OCI-LY7 (cell line): Measurements from ENCODE around the gene PARD6A. TPM values are rescaled to one million over a fixed set of nuclear protein-coding genes. Genes with fewer than 3 reads are reported as not detected.

Source experiments
- Bru-seq: library from RNA; stranded (reverse); fragments of 400-500 nt; gene quantifications from one replicate; lab custom pipeline; 2021; lab: Mats Ljungman, UMichigan
- BruChase-seq, 2 experiments: library from RNA; stranded (reverse); fragments of 400-500 nt; gene quantifications; one replicate each; lab custom pipeline; 2021; lab: Mats Ljungman, UMichigan
- BruUV-seq: library from RNA; stranded (reverse); fragments of 400-500 nt; replicated peaks from 2 replicates; lab custom pipeline; 2021; lab: Mats Ljungman, UMichigan
- CTCF ChIA-PET: fragments of 300-600 bp; sonication (Branson Sonifier 250); formaldehyde crosslinking; loops from one replicate; lab custom pipeline; 2022; ENCODE audit warnings: antibody characterized with exemption; ENCODE audit not compliant: unreplicated experiment; lab: Charles Lee
- POLR2A ChIA-PET: fragments of 300-600 bp; sonication (Branson Sonifier 250); formaldehyde crosslinking; loops from one replicate; lab custom pipeline; 2022; ENCODE audit warnings: antibody characterized with exemption; lab: Charles Lee
- DNase-seq: peaks from one replicate; pipeline ENCODE4 v3.0.0-alpha.2; 2015; ENCODE audit warnings: low spot score
- H2AFZ ChIP-seq: fragments of 200-600 bp; sonication (generic), shearing (Covaris generic); 2 replicates; pipeline ENCODE4 v1.6.1; 2014; ENCODE audit warnings: mild to moderate bottlenecking, antibody characterized with exemption, low read length, moderate library complexity
- H3K27ac ChIP-seq: fragments of 200-600 bp; sonication (generic); 2 replicates; pipeline ENCODE4 v1.5.1; 2014; ENCODE audit warnings: mixed run types, low read depth, mild to moderate bottlenecking, moderate library complexity, low read length, inconsistent platforms; ENCODE audit not compliant: poor library complexity, severe bottlenecking
- H3K36me3 ChIP-seq: fragments of 200-600 bp; sonication (generic); 2 replicates; pipeline ENCODE4 v1.6.1; 2014; ENCODE audit warnings: mild to moderate bottlenecking, antibody characterized with exemption, low read length, moderate library complexity, mixed read lengths; ENCODE audit not compliant: insufficient read depth
- H3K4me1 ChIP-seq: fragments of 200-600 bp; sonication (generic); 2 replicates; pipeline ENCODE4 v1.5.1; 2014; ENCODE audit warnings: mild to moderate bottlenecking, low read length; ENCODE audit not compliant: insufficient read depth, poor library complexity, severe bottlenecking
- H3K4me2 ChIP-seq: fragments of 200-600 bp; sonication (generic); 2 replicates; pipeline ENCODE4 v1.6.1; 2014; ENCODE audit warnings: mild to moderate bottlenecking, low read length
- H3K4me3 ChIP-seq: fragments of 200-600 bp; sonication (generic); 2 replicates; pipeline ENCODE4 v1.5.1; 2014; ENCODE audit warnings: mild to moderate bottlenecking, low read depth, low read length; ENCODE audit not compliant: poor library complexity, severe bottlenecking
- H3K79me2 ChIP-seq: fragments of 200-600 bp; sonication (generic); 2 replicates; pipeline ENCODE4 v1.6.1; 2016; ENCODE audit warnings: low read depth, mild to moderate bottlenecking, low read length, moderate library complexity, mixed read lengths; ENCODE audit not compliant: insufficient read depth
- H3K9me2 ChIP-seq: fragments of 200-600 bp; sonication (generic); 2 replicates; pipeline ENCODE4 v1.6.1; 2016; ENCODE audit warnings: mild to moderate bottlenecking, low read length, mixed read lengths; ENCODE audit not compliant: insufficient read depth
- H3K9me3 ChIP-seq: fragments of 200-600 bp; sonication (generic); 2 replicates; pipeline ENCODE4 v1.6.1; 2014; ENCODE audit warnings: mild to moderate bottlenecking, mixed run types, low read length, mixed read lengths
- H4K20me1 ChIP-seq: fragments of 200-600 bp; sonication (generic); 2 replicates; pipeline ENCODE4 v1.6.1; 2014; ENCODE audit warnings: mild to moderate bottlenecking, antibody characterized with exemption, low read length, moderate library complexity, mixed read lengths; ENCODE audit not compliant: insufficient read depth
- EZH2phosphoT487 ChIP-seq: fragments of 200-600 bp; sonication (generic); IDR thresholded peaks from 2 replicates; pipeline ENCODE4 v1.6.1; 2018; ENCODE audit warnings: low read depth, borderline replicate concordance, mild to moderate bottlenecking, mixed run types, antibody characterized with exemption, low read length, moderate library complexity, mixed read lengths
- intact Hi-C: fragments of 100-400 bp; cut with micrococcal nuclease; formaldehyde crosslinking; loops from one replicate; pipeline ENCODE4 v1.10.0; 2022; ENCODE audit not compliant: unreplicated experiment
- long read RNA-seq: library from polyadenylated mRNA; stranded (forward); transcript quantifications from one replicate; pipeline ENCODE4 v2.0.0, GENCODE V29; 2022
- total RNA-seq, 2 experiments: library from RNA; depleted of rRNA in 1 of 2; stranded (reverse); fragments of >200 nt in 1 of 2; shearing (Covaris generic) in 1 of 2; gene quantifications; 2 replicates each; pipeline ENCODE4 v1.2.3, GENCODE V29; 2014 to 2022
- TF ChIP-seq, protein P1 (sequence below): fragments of 200-600 bp; sonication (generic); conservative IDR thresholded peaks from 2 replicates; pipeline ENCODE4 v1.5.1; 2014; ENCODE audit warnings: mild to moderate bottlenecking, antibody characterized with exemption, low read length, moderate library complexity, mixed read lengths

The PARD6A gene
- total RNA-seq (2014; rRNA removed; shearing (Covaris generic)) (12.3 and 23.3 TPM in 2 replicates), total RNA-seq (2022) (10.5 and 14.0 TPM in 2 replicates), Bru-seq, nascent RNA (percentile 42 among the genes with signal in this experiment), BruChase-seq, experiment 1, labeled RNA remaining after a 6-hour chase (percentile 45 among the genes with signal in this experiment), BruChase-seq, experiment 2, labeled RNA remaining after a 2-hour chase (percentile 44 among the genes with signal in this experiment)
- long read RNA-seq, transcript PARD6A-202 (3 exons, 1,260 nt) = major isoform, 31 of 42 reads
- long read RNA-seq, transcript PARD6A-201 (3 exons, 1,248 nt) = minor isoform, 8 of 42 reads
- long read RNA-seq, partial matches to known transcripts = 2 of 42 reads
- long read RNA-seq, other reads (novel, unspliced or antisense) = 1 of 42 reads

- DNase-seq = peak; percentile 100
- POLR2A ChIA-PET = interaction anchor here (0.7 to 2.6 kb wide), 12 partner anchors 10 to 172 kb away, joined by 3 to 22 read pairs (median 4); partner anchors contain the start of genes CARMIL2 and CTCF
- Histone ChIP-seq H3K4me2 (peak within 1 kb of the TSS; percentile 89), H3K27ac (peak within 1 kb of the TSS; percentile 81), H3K9me2 (no peaks in the 10 kb centered on the region), H3K79me2 (peaks cover 13% of the 10 kb centered on the region; the same call in 1 of the 2 replicates), H2AFZ (peak within 1 kb of the TSS; percentile 86), H3K36me3 (peaks cover 42% of the 10 kb centered on the region), H3K4me1 (peaks cover 15% of the 10 kb centered on the region), H3K9me3 (no peaks in the 10 kb centered on the region), H4K20me1 (0 out of 2 replicates have a peak, but pooled peaks cover 7% of the 10 kb centered on the region), H3K4me3 (peak within 1 kb of the TSS; percentile 83)
- intact Hi-C loops = loop anchor here (1.0 to 2.0 kb wide), 4 partner anchors 98 to 180 kb away; partner anchors contain the start of genes ATP6V0D1 and CTCF
- no peak for TF ChIP-seq EZH2phosphoT487
- TF ChIP-seq, protein P1, sequence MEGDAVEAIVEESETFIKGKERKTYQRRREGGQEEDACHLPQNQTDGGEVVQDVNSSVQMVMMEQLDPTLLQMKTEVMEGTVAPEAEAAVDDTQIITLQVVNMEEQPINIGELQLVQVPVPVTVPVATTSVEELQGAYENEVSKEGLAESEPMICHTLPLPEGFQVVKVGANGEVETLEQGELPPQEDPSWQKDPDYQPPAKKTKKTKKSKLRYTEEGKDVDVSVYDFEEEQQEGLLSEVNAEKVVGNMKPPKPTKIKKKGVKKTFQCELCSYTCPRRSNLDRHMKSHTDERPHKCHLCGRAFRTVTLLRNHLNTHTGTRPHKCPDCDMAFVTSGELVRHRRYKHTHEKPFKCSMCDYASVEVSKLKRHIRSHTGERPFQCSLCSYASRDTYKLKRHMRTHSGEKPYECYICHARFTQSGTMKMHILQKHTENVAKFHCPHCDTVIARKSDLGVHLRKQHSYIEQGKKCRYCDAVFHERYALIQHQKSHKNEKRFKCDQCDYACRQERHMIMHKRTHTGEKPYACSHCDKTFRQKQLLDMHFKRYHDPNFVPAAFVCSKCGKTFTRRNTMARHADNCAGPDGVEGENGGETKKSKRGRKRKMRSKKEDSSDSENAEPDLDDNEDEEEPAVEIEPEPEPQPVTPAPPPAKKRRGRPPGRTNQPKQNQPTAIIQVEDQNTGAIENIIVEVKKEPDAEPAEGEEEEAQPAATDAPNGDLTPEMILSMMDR = no peak
- BruUV-seq = no TSS peak
- CTCF ChIA-PET = interaction anchor here (1.0 to 2.0 kb wide), 3 partner anchors 16 to 415 kb away, joined by 3 to 6 read pairs (median 4); partner anchors contain the start of gene CARMIL2
Observed at GRCh38 chr16:67660564-67661028, at the start of gene PARD6A. Gene PARD6A, plus strand, starts transcription at chr16:67660960. Its CDS starts 79 bp downstream, at chr16:67661039.

DNA sequence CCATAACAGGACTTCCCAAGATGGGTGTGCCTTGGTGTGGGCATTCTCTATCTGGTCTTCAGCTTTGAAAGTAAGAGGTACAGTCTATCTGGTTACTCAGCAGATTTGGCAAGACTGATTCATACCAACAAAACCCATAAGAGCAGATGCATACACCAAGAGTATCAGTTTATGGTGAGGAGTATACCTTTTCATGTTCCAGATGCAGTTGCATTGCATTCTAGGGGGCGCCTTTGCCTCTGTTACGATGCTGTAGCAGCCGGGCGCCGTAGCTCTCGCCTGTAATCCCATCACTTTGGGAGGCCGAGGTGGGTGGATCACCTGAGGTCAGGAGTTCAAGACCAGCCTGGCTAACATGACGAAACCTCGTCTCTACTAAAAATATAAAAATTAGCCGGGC lies 47.0 kb upstream of the PARD6A start:
- DNase-seq = peak; percentile 8
- ChIA-PET POLR2A (interaction anchor here (0.6 kb wide), 1 partner anchor 20 kb away, joined by 4 read pairs; no protein-coding TSS in a partner anchor), CTCF (no interaction called here)
- H4K20me1 ChIP-seq = no peaks in the 10 kb centered on the region
- no peak overlapping the region for H3K4me3 ChIP-seq
- intact Hi-C loops = no loop called here
- no TSS peak for BruUV-seq
- peaks cover 26% of the 10 kb centered on the region for H3K79me2 ChIP-seq
- no peaks in the 10 kb centered on the region for H3K9me3 ChIP-seq
- no peaks in the 10 kb centered on the region for H3K9me2 ChIP-seq
- H2AFZ ChIP-seq = no peak overlapping the region
- H3K4me1 ChIP-seq = no peaks in the 10 kb centered on the region
- H3K36me3 ChIP-seq = peaks cover 84% of the 10 kb centered on the region
- H3K4me2 ChIP-seq = no peak overlapping the region
- TF ChIP-seq, protein P1 = peak; percentile 66
- no peak for TF ChIP-seq EZH2phosphoT487
- no peak overlapping the region for H3K27ac ChIP-seq
